Measurements from ENCODE around the gene OSBPL7. TPM values are rescaled to one million over a fixed set of nuclear protein-coding genes. Genes with fewer than 3 reads are reported as not detected.

Gene OSBPL7
- total RNA-seq, 1 experiment from 2014 or later = 9.1 TPM

GRCh38 chr17:47844227-47844626 lies 22.6 kb upstream of the OSBPL7 start:
- peaks cover 17% of the 10 kb centered on the region for H3K4me1 ChIP-seq (ENCODE audit: control insufficient read depth, insufficient read depth, low read length)
- H3K36me3 ChIP-seq (ENCODE audit: control insufficient read depth, insufficient read depth, low read length) = no peaks in the 10 kb centered on the region
- intact Hi-C loops (cut with micrococcal nuclease; ENCODE audit: unreplicated experiment) (loop anchor here (5.0 kb wide), 2 partner anchors 128 to 173 kb away; partner anchors contain the start of gene CDK5RAP3), in situ Hi-C loops (cut with HindIII; ENCODE audit: low pct_unique_long_range_greater_than_20kb, low sequenced_read_pairs) (no loop called here)
- no peak for TF ChIP-seq TCF7L2 (IDR thresholded peaks at IDR 0.05; ENCODE audit: low read depth, low read length)
- TF ChIP-seq CTCF (IDR thresholded peaks at IDR 0.05) = no peak
- TF ChIP-seq POLR2AphosphoS5 (IDR thresholded peaks at IDR 0.05; ENCODE audit: low read depth, low read length) = no peak
- no peak for TF ChIP-seq REST (IDR thresholded peaks at IDR 0.05; ENCODE audit: insufficient read depth in 1 of 2, low read depth in 2 of 2, low read length in 1 of 2)
- TF ChIP-seq SIN3A (IDR thresholded peaks at IDR 0.05; ENCODE audit: borderline replicate concordance, insufficient read depth, low read depth, low read length) = no peak
- no peaks in the 10 kb centered on the region for H3K27me3 ChIP-seq (ENCODE audit: control insufficient read depth, insufficient read depth, low read length)
- no peak overlapping the region for H3K27ac ChIP-seq (ENCODE audit: low read length)
- POLR2A ChIA-PET = interaction anchor here (0.6 kb wide), 1 partner anchor 49 kb away, joined by 3 read pairs; no protein-coding TSS in a partner anchor
- ATAC-seq (no peak), DNase-seq (ENCODE audit: low read depth, low spot score) (no peak)
- CTCF ChIA-PET = interaction anchor here (0.6 to 5.2 kb wide), 3 partner anchors 26 to 46 kb away, joined by 3 to 78 read pairs (median 11); no protein-coding TSS in a partner anchor
- BruUV-seq (replicated peaks) = no TSS peak
- H3K4me3 ChIP-seq (ENCODE audit: low read depth in 2 of 2, low read length in 2 of 2) = no peak overlapping the region
- H3K9me3 ChIP-seq (ENCODE audit: control insufficient read depth, insufficient read depth, low read depth, low read length) = no peaks in the 10 kb centered on the region

- CTCF ChIA-PET = interaction anchor here (0.7 to 5.2 kb wide), 6 partner anchors 42 to 182 kb away, joined by 3 to 78 read pairs (median 8); no protein-coding TSS in a partner anchor
- POLR2A ChIA-PET = interaction anchor here (1.1 kb wide), 1 partner anchor 46 kb away, joined by 11 read pairs; no protein-coding TSS in a partner anchor
Observed at GRCh38 chr17:47843391-47843730, 21.8 kb upstream of the OSBPL7 start.

More at GRCh38 chr17:47843391-47843730, 21.8 kb upstream of the OSBPL7 start:
- no TSS peak for BruUV-seq (replicated peaks)
- 0 out of 2 replicates have a peak overlapping the region, but pooled peaks have one; percentile 6 for H3K27ac ChIP-seq (ENCODE audit: low read length)
- H3K4me3 ChIP-seq (ENCODE audit: low read depth in 2 of 2, low read length in 2 of 2) = no peak overlapping the region
- ATAC-seq (no peak), DNase-seq (ENCODE audit: low read depth, low spot score) (no peak)
- H3K36me3 ChIP-seq (ENCODE audit: control insufficient read depth, insufficient read depth, low read length) = no peaks in the 10 kb centered on the region
- in situ Hi-C loops (cut with HindIII; ENCODE audit: low pct_unique_long_range_greater_than_20kb, low sequenced_read_pairs) = no loop called here
- H3K4me1 ChIP-seq (ENCODE audit: control insufficient read depth, insufficient read depth, low read length) = peaks cover 17% of the 10 kb centered on the region
- H3K9me3 ChIP-seq (ENCODE audit: control insufficient read depth, insufficient read depth, low read depth, low read length) = no peaks in the 10 kb centered on the region
- no peaks in the 10 kb centered on the region for H3K27me3 ChIP-seq (ENCODE audit: control insufficient read depth, insufficient read depth, low read length)
- intact Hi-C loops (cut with micrococcal nuclease; ENCODE audit: unreplicated experiment) = loop anchor here (5.0 kb wide), 2 partner anchors 129 to 174 kb away; partner anchors contain the start of gene CDK5RAP3
- no peak for TF ChIP-seq REST (IDR thresholded peaks at IDR 0.05; ENCODE audit: insufficient read depth in 1 of 2, low read depth in 2 of 2, low read length in 1 of 2)
- no peak for TF ChIP-seq POLR2AphosphoS5 (IDR thresholded peaks at IDR 0.05; ENCODE audit: low read depth, low read length)
- TF ChIP-seq CTCF (IDR thresholded peaks at IDR 0.05) = peak; percentile 73
- TF ChIP-seq TCF7L2 (IDR thresholded peaks at IDR 0.05; ENCODE audit: low read depth, low read length) = no peak

All from Panc1 (cell line).